Aorta (tissue), 5 donors: ENCODE data around the gene CHRM2. TPM values are rescaled to one million over a fixed set of nuclear protein-coding genes. Genes with fewer than 3 reads are reported as not detected.

ENCODE experiments used
- ATAC-seq: fragments of 200-7000 bp; cut with Tn5 transposase; one replicate; pipeline ENCODE4 v1.9.1; 2022; ENCODE audit warnings: moderate library complexity; ENCODE audit not compliant: low FRiP score
- DNase-seq, 2 donors: peaks; one replicate each; pipeline ENCODE4 v3.0.0-alpha.2; 2020
- H3K27ac ChIP-seq, 2 donors: one replicate each; pipeline ENCODE4 v1.5.1; 2013; ENCODE audit warnings: low read length in 2 of 2, mild to moderate bottlenecking in 2 of 2, moderate library complexity in 2 of 2, control low read depth in 1 of 2, inconsistent platforms in 1 of 2, low read depth in 1 of 2
- H3K27me3 ChIP-seq, 2 donors: one replicate each; pipeline ENCODE4 v1.6.1; 2013; ENCODE audit warnings: control low read depth in 1 of 2, low read length in 1 of 2, mild to moderate bottlenecking in 1 of 2, moderate library complexity in 1 of 2; ENCODE audit not compliant: insufficient read depth in 2 of 2, control insufficient read depth in 1 of 2
- H3K36me3 ChIP-seq, 2 donors: one replicate each; pipeline ENCODE4 v1.6.1; 2013; ENCODE audit warnings: control low read depth in 1 of 2, low read length in 1 of 2, mild to moderate bottlenecking in 1 of 2; ENCODE audit not compliant: insufficient read depth in 2 of 2, control insufficient read depth in 1 of 2
- H3K4me1 ChIP-seq, 2 donors: one replicate each; pipeline ENCODE4 v1.6.1; 2013; ENCODE audit warnings: low read length in 2 of 2, control low read depth in 1 of 2, mild to moderate bottlenecking in 1 of 2, moderate library complexity in 1 of 2; ENCODE audit not compliant: insufficient read depth in 2 of 2, control insufficient read depth in 1 of 2
- H3K4me3 ChIP-seq, 2 donors: one replicate each; pipeline ENCODE4 v1.5.1; 2013; ENCODE audit warnings: low read length in 2 of 2, control low read depth in 1 of 2, mild to moderate bottlenecking in 1 of 2
- H3K9me3 ChIP-seq: one replicate; pipeline ENCODE4 v1.6.1; 2013; ENCODE audit warnings: mild to moderate bottlenecking, low read length; ENCODE audit not compliant: control insufficient read depth
- WGBS, 2 donors: extraction: QIAGEN DNeasy Blood & Tissue Kit; methylation state at CpG; one replicate each; pipeline ENCODE4 v1.1.7; 2013; 5-methylcytosine and 5-hydroxymethylcytosine counted together
- intact Hi-C, 2 donors: fragments of 100-400 bp; cut with DNase I; formaldehyde crosslinking; loops; one replicate each; pipeline versions ENCODE4 v1.14.2 to v1.15.0; 2022
- polyA plus RNA-seq, 2 donors: library from polyadenylated mRNA; stranded (reverse); fragments of 200-250 nt; gene quantifications; one replicate each; pipeline ENCODE4 v1.2.3, GENCODE V29; 2013
- total RNA-seq, 2 donors: library from RNA; stranded (reverse); fragmentation: NEBNext Ultra II Directional; extraction: Animal tissue kit (Norgen Biotek cat#: 25700); gene quantifications; one replicate each; pipeline ENCODE4 v1.2.1, GENCODE V29; 2021
- donor health status: healthy with polysubstance abuse.
- donor health status: Bipolar disorder and iron deficiency.
- donor health status: DM: no; HTN: no; CAD: no.
- donor health status: DM: no; HTN: no; CAD: no.
- donor health status: DM: yes; HTN: yes; CAD: no.

Gene CHRM2
- total and polyA plus RNA-seq, 4 donors = 0.38 TPM; not detected in 3

- Histone ChIP-seq H3K4me3 (no peak overlapping the region), H3K9me3 (no peaks in the 10 kb centered on the region), H3K36me3 (no peaks in the 10 kb centered on the region), H3K27me3 (no peaks in the 10 kb centered on the region), H3K4me1 (no peaks in the 10 kb centered on the region), H3K27ac (no peak overlapping the region)
- ATAC-seq (no peak), DNase-seq (no peak)
- 40 to 46% methylated on average over 3 of the region's 3 CpGs for WGBS, 2 donors
- intact Hi-C loops = no loop called here
Observed at GRCh38 chr7:136912339-136912738, 43.9 kb downstream of the CHRM2 start.

- WGBS, 2 donors = 74 to 81% methylated on average over 3 of the region's 3 CpGs
- intact Hi-C loops = no loop called here
Observed at GRCh38 chr7:136914016-136914415, 45.6 kb downstream of the CHRM2 start.

GRCh38 chr7:136919820-136920219 is 51.4 kb downstream of the CHRM2 start:
- DNase-seq = no peak
- Histone ChIP-seq H3K4me1 (no peaks in the 10 kb centered on the region), H3K36me3 (no peaks in the 10 kb centered on the region), H3K27ac (no peak overlapping the region), H3K27me3 (no peaks in the 10 kb centered on the region), H3K4me3 (no peak overlapping the region), H3K9me3 (peaks cover 1% of the 10 kb centered on the region)
- WGBS, 2 donors = 48 to 58% methylated on average over 2 of the region's 2 CpGs
- no peak for ATAC-seq
- intact Hi-C loops = no loop called here

More at GRCh38 chr7:136914016-136914415, 45.6 kb downstream of the CHRM2 start:
- Histone ChIP-seq H3K36me3 (no peaks in the 10 kb centered on the region), H3K4me3 (no peak overlapping the region), H3K4me1 (no peaks in the 10 kb centered on the region), H3K27me3 (no peaks in the 10 kb centered on the region), H3K9me3 (no peaks in the 10 kb centered on the region), H3K27ac (no peak overlapping the region)
- ATAC-seq (no peak), DNase-seq (no peak)

GRCh38 chr7:136923111-136923667 is 54.7 kb downstream of the CHRM2 start:
- DNase-seq (no peak), ATAC-seq (no peak)
- Histone ChIP-seq H3K27me3 (no peaks in the 10 kb centered on the region), H3K4me1 (no peaks in the 10 kb centered on the region), H3K9me3 (peaks cover 1% of the 10 kb centered on the region), H3K4me3 (no peak overlapping the region), H3K27ac (no peak overlapping the region), H3K36me3 (no peaks in the 10 kb centered on the region)
- 51 to 56% methylated on average over 3 of the region's 3 CpGs for WGBS, 2 donors
- intact Hi-C loops = no loop called here

- Histone ChIP-seq H3K4me1 (no peaks in the 10 kb centered on the region), H3K27me3 (no peaks in the 10 kb centered on the region), H3K27ac (no peak overlapping the region), H3K36me3 (no peaks in the 10 kb centered on the region), H3K4me3 (no peak overlapping the region), H3K9me3 (peaks cover 1% of the 10 kb centered on the region)
- intact Hi-C loops = no loop called here
- WGBS, 2 donors = 2 to 4% methylated on average over 3 of the region's 3 CpGs
- no peak for ATAC-seq
- no peak for DNase-seq
Observed at GRCh38 chr7:136925044-136925443, 56.6 kb downstream of the CHRM2 start.

GRCh38 chr7:136925556-136925955 is 57.1 kb downstream of the CHRM2 start:
- no peak for ATAC-seq
- Histone ChIP-seq H3K4me3 (no peak overlapping the region), H3K36me3 (no peaks in the 10 kb centered on the region), H3K27me3 (no peaks in the 10 kb centered on the region), H3K9me3 (peaks cover 1% of the 10 kb centered on the region), H3K4me1 (no peaks in the 10 kb centered on the region), H3K27ac (no peak overlapping the region)
- no peak for DNase-seq
- intact Hi-C loops = no loop called here

GRCh38 chr7:136931169-136931867 is 62.9 kb downstream of the CHRM2 start:
- no peaks in the 10 kb centered on the region for H3K9me3 ChIP-seq
- no peak for DNase-seq
- no peaks in the 10 kb centered on the region for H3K36me3 ChIP-seq
- H3K27me3 ChIP-seq = no peaks in the 10 kb centered on the region
- WGBS, 2 donors = 65 to 73% methylated on average over 3 of the region's 3 CpGs
- no peaks in the 10 kb centered on the region for H3K4me1 ChIP-seq
- intact Hi-C loops = no loop called here
- H3K27ac ChIP-seq = no peak overlapping the region
- H3K4me3 ChIP-seq = no peak overlapping the region
- ATAC-seq = no peak

GRCh38 chr7:136937436-136937835 is 69.0 kb downstream of the CHRM2 start:
- WGBS, 2 donors = 86 to 88% methylated on average over 5 of the region's 5 CpGs
- Histone ChIP-seq H3K9me3 (peaks cover 1% of the 10 kb centered on the region), H3K27ac (no peak overlapping the region), H3K36me3 (no peaks in the 10 kb centered on the region), H3K27me3 (no peaks in the 10 kb centered on the region), H3K4me3 (no peak overlapping the region), H3K4me1 (no peaks in the 10 kb centered on the region)
- ATAC-seq = no peak
- no peak for DNase-seq
- intact Hi-C loops = no loop called here

- Histone ChIP-seq H3K27me3 (no peaks in the 10 kb centered on the region), H3K36me3 (no peaks in the 10 kb centered on the region), H3K4me1 (no peaks in the 10 kb centered on the region), H3K9me3 (peaks cover 1% of the 10 kb centered on the region), H3K27ac (no peak overlapping the region), H3K4me3 (no peak overlapping the region)
- ATAC-seq (no peak), DNase-seq (no peak)
- 92 to 93% methylated on average over 13 of the region's 13 CpGs for WGBS, 2 donors
- intact Hi-C loops = no loop called here
Observed at GRCh38 chr7:136938476-136938875, 70.0 kb downstream of the CHRM2 start.
